Activated T-helper 2 cell treated with anti-CD3 and anti-CD28 coated beads, Interferon-gamma antibody, Interleukin-2, Interleukin-4, amounts not matched to agents 10 μg/mL and 5 μg/mL and 100 μg/mL, durations not matched to agents 14 hours and 24 hours and 36 hours (primary cell): ENCODE results near the gene SLC39A11. TPM values are rescaled to one million over a fixed set of nuclear protein-coding genes. Genes with fewer than 3 reads are reported as not detected.
"Not testable (repeated sequence)": the region's sequence is repeated elsewhere in the genome, so short reads cannot be mapped to it uniquely, and the experiment has no call there.

Experiments
- DNase-seq: peaks from one replicate; pipeline ENCODE4 v3.0.0; 2021; ENCODE audit warnings: low spot score
- H3K27ac Mint-ChIP-seq: one replicate; pipeline ENCODE4 v1.8.0; 2021; ENCODE audit warnings: mixed read lengths
- H3K27me3 Mint-ChIP-seq: one replicate; pipeline ENCODE4 v1.8.0; 2021; ENCODE audit warnings: low read depth, mixed read lengths
- H3K36me3 Mint-ChIP-seq: one replicate; pipeline ENCODE4 v1.8.0; 2021; ENCODE audit warnings: low read depth, mixed read lengths
- H3K4me1 Mint-ChIP-seq: one replicate; pipeline ENCODE4 v1.8.0; 2021; ENCODE audit warnings: low read depth, mixed read lengths
- H3K4me3 Mint-ChIP-seq: one replicate; pipeline ENCODE4 v1.8.0; 2021; ENCODE audit warnings: low read depth, mild to moderate bottlenecking, moderate library complexity, mixed read lengths
- H3K9me3 Mint-ChIP-seq: one replicate; pipeline ENCODE4 v1.8.0; 2021; ENCODE audit warnings: mixed read lengths
- intact Hi-C: fragments of 100-400 bp; cut with micrococcal nuclease; formaldehyde crosslinking; loops from one replicate; pipeline ENCODE4 v1.15.1; 2023
- total RNA-seq: library from RNA; stranded (reverse); gene quantifications from 2 replicates; pipeline ENCODE4 v1.2.3, GENCODE V29; 2022

SLC39A11 gene
- total RNA-seq, 1 donor from 2014 or later: 20.2 TPM

DNA sequence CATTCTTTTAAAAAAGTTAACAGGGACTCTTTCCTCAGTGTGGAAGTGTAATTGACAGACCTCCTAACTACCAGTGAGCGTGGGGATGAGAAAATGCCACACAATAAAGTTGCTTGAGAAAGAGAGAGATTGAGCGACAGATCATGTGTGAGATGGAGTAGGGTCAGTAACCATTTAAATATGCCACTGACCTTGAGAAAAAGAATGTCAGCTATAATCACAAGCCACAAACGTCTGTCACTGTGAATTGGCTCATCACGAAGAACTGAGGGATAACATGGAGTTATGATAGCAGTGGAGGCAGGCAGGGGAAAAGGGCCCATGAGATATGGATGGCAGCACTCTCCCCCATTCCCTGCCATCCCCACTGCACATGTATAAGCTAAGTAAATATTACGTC is 253.9 kb downstream of the SLC39A11 start:
- no peak for DNase-seq
- H3K4me3 Mint-ChIP-seq: no peak overlapping the region
- no peak overlapping the region for H3K27ac Mint-ChIP-seq
- peaks cover 13% of the 10 kb centered on the region for H3K36me3 Mint-ChIP-seq
- H3K4me1 Mint-ChIP-seq: no peaks in the 10 kb centered on the region
- H3K9me3 Mint-ChIP-seq: no peaks in the 10 kb centered on the region
- H3K27me3 Mint-ChIP-seq: no peaks in the 10 kb centered on the region
- intact Hi-C loops: no loop called here

DNA sequence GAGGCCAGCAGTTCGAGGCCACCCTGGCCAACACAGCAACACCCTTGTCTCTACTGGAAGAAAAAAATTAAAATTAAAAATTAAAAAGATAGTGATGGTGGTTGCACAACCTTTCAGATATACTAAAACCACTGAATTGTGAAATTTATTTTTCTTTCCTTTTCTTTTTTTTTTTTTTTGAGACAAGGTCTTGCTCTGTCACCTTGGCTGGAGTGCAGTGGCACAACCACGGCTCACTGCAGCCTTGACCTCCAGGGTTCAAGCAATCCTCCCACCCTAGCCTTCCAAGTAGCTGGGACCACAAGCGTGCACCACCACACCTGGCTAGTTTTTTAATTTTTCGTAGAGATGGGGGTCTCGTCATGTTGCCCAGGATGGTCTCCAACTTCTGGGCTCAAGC is 254.4 kb downstream of the SLC39A11 start:
- Mint-ChIP-seq H3K27me3 (no peaks in the 10 kb centered on the region), H3K27ac (no peak overlapping the region), H3K4me3 (no peak overlapping the region), H3K4me1 (no peaks in the 10 kb centered on the region), H3K9me3 (no peaks in the 10 kb centered on the region), H3K36me3 (peaks cover 13% of the 10 kb centered on the region)
- intact Hi-C loops: no loop called here
- no peak for DNase-seq

DNA sequence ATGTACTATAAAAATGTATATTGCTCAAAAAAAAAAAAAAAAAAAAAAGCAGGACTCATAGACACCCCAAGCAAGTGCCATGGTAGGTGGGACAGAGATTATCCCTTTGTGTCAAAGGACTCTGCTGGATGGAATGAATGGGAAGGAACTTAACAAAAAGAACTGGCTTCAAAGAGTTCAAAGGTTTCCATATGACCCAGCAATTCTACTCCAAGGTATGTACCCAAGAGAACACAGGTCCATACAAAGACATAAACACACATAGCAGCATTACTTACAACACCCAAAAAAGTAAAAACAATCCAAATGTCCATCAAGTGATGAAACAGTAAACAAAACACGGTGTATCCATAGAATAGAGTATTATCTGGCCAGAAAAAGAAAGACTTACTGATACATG is 255.2 kb downstream of the SLC39A11 start:
- Mint-ChIP-seq H3K9me3 (no peaks in the 10 kb centered on the region), H3K27me3 (no peaks in the 10 kb centered on the region), H3K36me3 (peaks cover 13% of the 10 kb centered on the region), H3K4me3 (no peak overlapping the region), H3K27ac (no peak overlapping the region), H3K4me1 (no peaks in the 10 kb centered on the region)
- intact Hi-C loops: no loop called here
- no peak for DNase-seq

DNA sequence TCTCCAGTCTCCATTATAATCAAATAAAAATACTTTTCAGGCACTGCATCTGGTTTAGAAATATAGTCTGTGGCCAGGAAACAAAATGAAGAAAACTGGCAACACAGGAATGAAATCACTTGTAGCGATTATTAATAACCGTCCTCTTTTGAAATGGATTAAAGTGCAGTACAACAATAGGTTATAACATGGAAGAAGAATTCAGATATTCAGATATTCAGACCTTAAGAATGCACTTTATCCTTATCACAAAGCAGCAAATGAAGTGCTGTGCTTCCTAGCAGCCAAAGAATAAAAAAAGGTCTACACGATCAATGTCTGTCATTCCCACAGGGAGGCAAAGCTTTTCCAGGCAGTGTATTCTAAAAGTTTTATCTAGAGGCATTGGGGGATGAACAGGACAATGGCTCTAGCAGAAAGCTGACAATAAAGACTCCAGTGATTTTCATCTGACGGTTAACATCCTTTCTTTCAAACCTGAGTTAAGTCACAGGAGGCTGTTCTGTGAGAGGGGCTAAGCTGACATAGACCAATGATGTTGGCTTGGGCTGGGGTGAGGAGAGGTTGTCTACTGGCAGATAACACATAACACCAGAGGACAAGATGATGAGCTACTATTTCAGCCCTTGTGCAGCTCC is 259.2 kb downstream of the SLC39A11 start:
- peaks cover 5% of the 10 kb centered on the region for H3K36me3 Mint-ChIP-seq
- H3K9me3 Mint-ChIP-seq: no peaks in the 10 kb centered on the region
- no peak for DNase-seq
- intact Hi-C loops: no loop called here
- no peak overlapping the region for H3K27ac Mint-ChIP-seq
- no peaks in the 10 kb centered on the region for H3K4me1 Mint-ChIP-seq
- no peak overlapping the region for H3K4me3 Mint-ChIP-seq
- H3K27me3 Mint-ChIP-seq: no peaks in the 10 kb centered on the region

DNA sequence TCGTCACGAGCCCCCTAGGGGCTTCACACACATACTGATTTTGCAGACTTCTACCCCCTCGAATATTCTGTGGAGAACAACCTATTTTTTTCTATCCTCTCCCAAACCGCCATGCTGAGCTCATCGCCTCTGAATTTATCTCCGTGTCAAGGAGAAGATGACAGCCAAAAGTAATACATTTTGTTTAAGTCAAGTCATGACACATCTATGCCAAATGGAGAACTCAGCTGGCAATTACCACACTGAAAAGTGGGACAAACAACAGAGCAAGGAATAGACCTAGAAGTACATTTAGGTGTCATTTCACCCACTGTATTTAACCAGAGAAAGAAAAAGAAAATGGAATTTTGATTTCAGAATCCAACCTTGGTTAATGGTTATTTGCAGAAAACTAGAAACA is 260.2 kb downstream of the SLC39A11 start:
- Mint-ChIP-seq H3K9me3 (peaks cover 8% of the 10 kb centered on the region), H3K27me3 (no peaks in the 10 kb centered on the region), H3K36me3 (peaks cover under 1% of the 10 kb centered on the region), H3K4me3 (no peak overlapping the region), H3K4me1 (no peaks in the 10 kb centered on the region), H3K27ac (no peak overlapping the region)
- DNase-seq: no peak
- intact Hi-C loops: no loop called here

DNA sequence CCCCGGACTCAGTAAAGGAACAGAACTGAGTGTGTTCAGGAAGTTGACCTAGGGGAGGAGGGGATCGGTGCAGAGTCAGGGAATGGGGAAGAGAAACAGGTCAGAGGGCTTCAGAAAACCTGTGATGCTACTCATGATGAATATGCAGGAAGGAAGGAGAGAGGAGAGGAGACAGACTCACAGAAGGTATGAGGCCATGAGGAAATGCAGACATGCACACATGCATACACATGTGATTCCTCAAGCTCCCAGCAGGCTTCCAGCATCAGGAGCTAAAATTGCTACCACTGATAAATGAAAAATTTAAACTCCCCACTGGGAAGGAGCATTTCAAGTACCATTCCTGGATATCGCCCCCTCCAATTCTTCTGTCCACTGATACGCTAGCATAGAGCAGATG is 262.6 kb downstream of the SLC39A11 start:
- Mint-ChIP-seq H3K4me3 (no peak overlapping the region), H3K36me3 (peaks cover 13% of the 10 kb centered on the region), H3K27me3 (no peaks in the 10 kb centered on the region), H3K27ac (no peak overlapping the region), H3K4me1 (no peaks in the 10 kb centered on the region), H3K9me3 (peaks cover 28% of the 10 kb centered on the region)
- no peak for DNase-seq
- intact Hi-C loops: no loop called here

DNA sequence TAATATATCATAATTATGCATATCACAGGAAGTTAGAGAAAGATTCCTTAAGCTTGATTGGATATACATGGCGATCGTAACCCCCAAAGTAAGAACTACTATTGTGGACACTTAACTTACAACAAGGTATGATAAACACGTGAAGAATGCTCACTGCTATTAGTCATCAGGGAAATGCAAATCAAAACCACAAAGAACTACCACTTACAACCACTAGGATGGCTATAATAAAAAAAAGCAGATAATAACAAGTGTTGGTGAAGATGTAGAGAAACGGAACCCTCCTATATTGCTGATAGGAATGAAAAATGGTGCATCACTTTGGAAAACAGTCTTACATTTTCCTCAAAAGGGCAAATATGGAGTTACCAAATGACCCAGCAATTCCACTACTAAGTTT is 265.9 kb downstream of the SLC39A11 start:
- H3K36me3 Mint-ChIP-seq: peaks cover 25% of the 10 kb centered on the region
- H3K9me3 Mint-ChIP-seq: peaks cover 37% of the 10 kb centered on the region
- H3K4me1 Mint-ChIP-seq: peaks cover 5% of the 10 kb centered on the region
- H3K27me3 Mint-ChIP-seq: no peaks in the 10 kb centered on the region
- H3K27ac Mint-ChIP-seq: no peak overlapping the region
- intact Hi-C loops: no loop called here
- no peak overlapping the region for H3K4me3 Mint-ChIP-seq
- DNase-seq: no peak

DNA sequence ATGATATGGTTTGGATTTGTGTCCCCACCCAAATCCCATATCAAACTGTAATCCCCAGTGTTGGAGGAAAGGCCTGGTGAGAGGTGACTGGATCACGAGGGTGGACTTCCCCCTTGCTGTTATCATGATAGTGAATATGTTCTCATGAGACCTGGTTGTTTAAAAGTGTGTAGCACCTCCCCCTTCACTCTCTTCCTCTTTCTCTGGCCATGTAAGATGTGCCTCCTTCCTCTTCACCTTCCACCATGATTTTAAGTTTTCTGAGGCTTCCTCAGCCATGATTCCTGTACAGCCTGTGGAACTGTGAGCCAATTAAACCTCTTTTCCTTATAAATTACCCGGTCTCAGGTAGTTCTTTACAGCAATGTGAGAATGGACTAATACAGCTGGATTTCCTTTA is 266.4 kb downstream of the SLC39A11 start:
- H3K36me3 Mint-ChIP-seq: peaks cover 25% of the 10 kb centered on the region

DNA sequence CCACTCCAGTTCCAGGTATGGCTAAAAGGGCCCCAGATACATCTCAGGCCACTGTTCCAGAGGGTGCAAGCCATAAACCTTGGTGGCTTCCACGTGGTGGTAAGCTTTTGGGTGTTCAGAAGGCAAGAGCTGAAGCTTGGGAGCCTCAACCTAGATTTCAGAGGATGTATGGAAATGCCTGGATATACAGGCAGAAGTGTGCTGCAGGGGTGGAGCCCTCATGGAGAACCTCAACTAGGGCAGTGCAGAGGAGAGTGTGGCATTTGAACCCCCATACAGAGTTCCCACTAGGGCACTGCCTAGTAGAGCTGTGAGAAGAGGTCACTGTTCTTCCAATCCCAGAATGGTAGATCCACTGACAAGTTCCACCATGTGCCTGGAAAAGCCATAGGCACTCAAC is 267.3 kb downstream of the SLC39A11 start:
- intact Hi-C loops: no loop called here
- H3K36me3 Mint-ChIP-seq: peaks cover 25% of the 10 kb centered on the region
- H3K27me3 Mint-ChIP-seq: no peaks in the 10 kb centered on the region
- H3K4me3 Mint-ChIP-seq: no peak overlapping the region
- H3K9me3 Mint-ChIP-seq: peaks cover 37% of the 10 kb centered on the region
- peaks cover 5% of the 10 kb centered on the region for H3K4me1 Mint-ChIP-seq
- H3K27ac Mint-ChIP-seq: no peak overlapping the region
- no peak for DNase-seq

More for the DNA sequence above, 266.4 kb downstream of the SLC39A11 start:
- H3K27ac Mint-ChIP-seq, H3K4me3 Mint-ChIP-seq, H3K4me1 Mint-ChIP-seq, intact Hi-C loops, DNase-seq, H3K27me3 Mint-ChIP-seq: not testable (repeated sequence)
- peaks cover 37% of the 10 kb centered on the region for H3K9me3 Mint-ChIP-seq

DNA sequence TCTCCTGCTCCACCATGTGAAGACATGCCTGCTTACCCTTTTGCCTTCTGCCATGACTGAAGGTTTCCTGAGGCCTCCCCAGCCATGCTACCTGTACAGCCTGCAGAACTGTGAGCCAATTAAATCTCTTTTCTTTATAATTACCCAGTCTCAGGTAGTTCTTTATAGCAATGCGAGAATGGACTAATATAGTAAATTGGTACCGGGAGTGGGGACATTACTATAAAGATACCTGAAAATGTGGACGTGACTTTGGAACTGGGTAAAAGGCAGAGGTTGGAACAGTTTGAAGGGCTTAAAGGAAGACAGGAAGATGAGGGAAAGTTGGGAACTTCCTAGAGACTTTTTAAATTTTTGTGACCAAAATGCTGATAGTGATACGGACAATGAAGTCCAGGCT is 268.2 kb downstream of the SLC39A11 start:
- Mint-ChIP-seq H3K36me3 (peaks cover 25% of the 10 kb centered on the region), H3K9me3 (peaks cover 37% of the 10 kb centered on the region)
- DNase-seq, intact Hi-C loops, H3K27me3 Mint-ChIP-seq, H3K4me3 Mint-ChIP-seq, H3K27ac Mint-ChIP-seq, H3K4me1 Mint-ChIP-seq: not testable (repeated sequence)

DNA sequence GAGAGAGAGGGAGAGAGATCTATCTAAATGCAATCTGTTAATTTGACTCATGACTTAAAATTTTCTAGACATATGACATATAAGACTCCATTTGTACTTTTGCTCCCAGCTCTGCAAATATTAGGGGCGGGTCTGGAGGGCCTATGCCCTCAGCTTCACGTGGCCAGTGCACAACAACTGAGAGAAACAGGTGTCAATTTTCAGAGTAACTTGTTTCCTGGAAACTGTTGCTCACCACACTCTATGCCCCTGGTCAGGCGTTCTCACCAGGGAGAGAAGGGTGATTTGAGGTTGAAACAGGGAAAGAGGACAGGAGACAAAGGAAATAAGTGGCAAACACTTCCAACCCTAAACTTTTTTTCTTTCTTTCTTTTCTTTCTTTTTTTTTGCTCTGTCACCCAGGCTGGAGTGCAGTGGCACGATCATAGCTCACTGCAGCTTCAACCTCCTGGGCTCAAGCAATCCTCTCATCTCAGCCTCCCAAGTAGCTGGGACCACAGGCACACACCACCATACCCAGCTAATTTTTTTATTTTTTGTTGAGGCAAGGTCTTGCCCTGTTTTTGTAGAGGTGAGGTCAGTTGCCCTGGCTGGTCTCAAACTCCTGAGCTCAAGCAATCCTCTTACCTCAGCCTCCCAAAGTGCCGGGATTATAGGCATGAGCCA is 270.0 kb downstream of the SLC39A11 start:
- DNase-seq: no peak
- Mint-ChIP-seq H3K27me3 (no peaks in the 10 kb centered on the region), H3K4me3 (no peak overlapping the region), H3K27ac (no peak overlapping the region), H3K9me3 (peaks cover 31% of the 10 kb centered on the region), H3K4me1 (peaks cover 5% of the 10 kb centered on the region), H3K36me3 (peaks cover 25% of the 10 kb centered on the region)
- intact Hi-C loops: no loop called here

DNA sequence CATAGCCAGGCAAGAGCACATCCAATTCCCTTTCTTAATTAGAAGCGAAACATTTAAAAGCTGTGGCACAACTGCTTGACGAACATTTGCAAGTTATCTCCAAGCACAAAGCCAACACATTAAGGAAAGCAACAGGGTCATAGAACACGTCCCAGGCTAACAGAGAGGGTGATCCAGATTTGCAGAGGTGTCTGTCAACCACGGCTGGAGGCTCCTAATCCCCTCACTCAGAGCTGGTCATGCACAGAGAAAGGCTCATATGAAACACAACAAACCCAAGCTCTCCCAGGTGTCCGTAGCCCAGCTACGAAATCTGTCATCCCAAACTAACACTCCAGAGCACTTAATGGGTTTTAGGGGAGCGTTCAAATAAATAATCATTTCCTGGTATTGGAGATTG is 276.1 kb downstream of the SLC39A11 start:
- Mint-ChIP-seq H3K4me3 (no peak overlapping the region), H3K27ac (no peak overlapping the region), H3K36me3 (peaks cover 5% of the 10 kb centered on the region), H3K27me3 (no peaks in the 10 kb centered on the region), H3K4me1 (no peaks in the 10 kb centered on the region), H3K9me3 (peaks cover 8% of the 10 kb centered on the region)
- no peak for DNase-seq
- intact Hi-C loops: no loop called here

DNA sequence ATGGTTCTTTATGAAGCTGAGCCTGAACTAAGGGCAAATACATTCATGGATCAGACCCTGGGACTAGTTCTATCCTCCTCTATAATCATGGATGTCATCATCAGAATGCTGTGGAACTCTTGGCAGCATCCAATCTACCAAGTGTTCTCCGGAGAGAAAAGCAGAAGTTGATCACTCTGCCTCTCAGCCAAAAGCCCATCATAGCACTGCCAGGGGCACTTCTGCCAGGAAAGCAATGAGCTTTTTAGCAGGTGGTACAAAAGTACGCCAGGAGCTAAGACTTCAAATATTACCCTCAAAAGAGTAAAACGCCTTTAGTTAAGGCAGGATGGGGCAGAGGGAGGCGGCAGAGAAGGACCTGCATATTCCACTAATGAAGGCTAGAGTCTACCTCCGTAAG is 279.0 kb downstream of the SLC39A11 start:
- H3K36me3 Mint-ChIP-seq: peaks cover 5% of the 10 kb centered on the region
- no peak overlapping the region for H3K4me3 Mint-ChIP-seq
- no peaks in the 10 kb centered on the region for H3K4me1 Mint-ChIP-seq
- peaks cover 22% of the 10 kb centered on the region for H3K9me3 Mint-ChIP-seq
- no peaks in the 10 kb centered on the region for H3K27me3 Mint-ChIP-seq
- intact Hi-C loops: no loop called here
- DNase-seq: no peak
- H3K27ac Mint-ChIP-seq: no peak overlapping the region
